Measurements from ENCODE around the gene C9orf50.

DNA sequence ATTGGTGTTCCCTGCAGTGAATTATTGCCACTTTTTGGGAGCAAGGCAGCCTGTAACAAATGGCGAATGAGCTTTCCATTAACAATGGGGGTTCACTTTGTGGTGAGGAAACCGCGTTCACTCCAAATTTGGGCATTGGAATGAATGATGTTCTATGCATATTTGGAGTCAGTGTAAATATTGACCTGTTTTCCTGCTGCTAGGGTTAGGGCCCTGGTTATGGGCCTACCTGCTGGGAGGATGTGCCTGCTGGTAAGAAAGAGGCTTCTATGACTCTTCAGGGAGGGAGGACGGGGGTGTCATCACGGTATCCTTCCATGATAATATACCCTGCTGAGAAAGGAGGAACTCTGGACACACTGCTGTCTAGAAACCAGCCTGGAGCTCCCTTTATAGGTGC is 29.0 kb downstream of the C9orf50 start:
- TF ChIP-seq, protein P1, sequence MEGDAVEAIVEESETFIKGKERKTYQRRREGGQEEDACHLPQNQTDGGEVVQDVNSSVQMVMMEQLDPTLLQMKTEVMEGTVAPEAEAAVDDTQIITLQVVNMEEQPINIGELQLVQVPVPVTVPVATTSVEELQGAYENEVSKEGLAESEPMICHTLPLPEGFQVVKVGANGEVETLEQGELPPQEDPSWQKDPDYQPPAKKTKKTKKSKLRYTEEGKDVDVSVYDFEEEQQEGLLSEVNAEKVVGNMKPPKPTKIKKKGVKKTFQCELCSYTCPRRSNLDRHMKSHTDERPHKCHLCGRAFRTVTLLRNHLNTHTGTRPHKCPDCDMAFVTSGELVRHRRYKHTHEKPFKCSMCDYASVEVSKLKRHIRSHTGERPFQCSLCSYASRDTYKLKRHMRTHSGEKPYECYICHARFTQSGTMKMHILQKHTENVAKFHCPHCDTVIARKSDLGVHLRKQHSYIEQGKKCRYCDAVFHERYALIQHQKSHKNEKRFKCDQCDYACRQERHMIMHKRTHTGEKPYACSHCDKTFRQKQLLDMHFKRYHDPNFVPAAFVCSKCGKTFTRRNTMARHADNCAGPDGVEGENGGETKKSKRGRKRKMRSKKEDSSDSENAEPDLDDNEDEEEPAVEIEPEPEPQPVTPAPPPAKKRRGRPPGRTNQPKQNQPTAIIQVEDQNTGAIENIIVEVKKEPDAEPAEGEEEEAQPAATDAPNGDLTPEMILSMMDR (conservative IDR thresholded peaks at IDR 0.05; ENCODE audit: low read depth in 2 of 2), result no peak
- TF ChIP-seq, protein P2, sequence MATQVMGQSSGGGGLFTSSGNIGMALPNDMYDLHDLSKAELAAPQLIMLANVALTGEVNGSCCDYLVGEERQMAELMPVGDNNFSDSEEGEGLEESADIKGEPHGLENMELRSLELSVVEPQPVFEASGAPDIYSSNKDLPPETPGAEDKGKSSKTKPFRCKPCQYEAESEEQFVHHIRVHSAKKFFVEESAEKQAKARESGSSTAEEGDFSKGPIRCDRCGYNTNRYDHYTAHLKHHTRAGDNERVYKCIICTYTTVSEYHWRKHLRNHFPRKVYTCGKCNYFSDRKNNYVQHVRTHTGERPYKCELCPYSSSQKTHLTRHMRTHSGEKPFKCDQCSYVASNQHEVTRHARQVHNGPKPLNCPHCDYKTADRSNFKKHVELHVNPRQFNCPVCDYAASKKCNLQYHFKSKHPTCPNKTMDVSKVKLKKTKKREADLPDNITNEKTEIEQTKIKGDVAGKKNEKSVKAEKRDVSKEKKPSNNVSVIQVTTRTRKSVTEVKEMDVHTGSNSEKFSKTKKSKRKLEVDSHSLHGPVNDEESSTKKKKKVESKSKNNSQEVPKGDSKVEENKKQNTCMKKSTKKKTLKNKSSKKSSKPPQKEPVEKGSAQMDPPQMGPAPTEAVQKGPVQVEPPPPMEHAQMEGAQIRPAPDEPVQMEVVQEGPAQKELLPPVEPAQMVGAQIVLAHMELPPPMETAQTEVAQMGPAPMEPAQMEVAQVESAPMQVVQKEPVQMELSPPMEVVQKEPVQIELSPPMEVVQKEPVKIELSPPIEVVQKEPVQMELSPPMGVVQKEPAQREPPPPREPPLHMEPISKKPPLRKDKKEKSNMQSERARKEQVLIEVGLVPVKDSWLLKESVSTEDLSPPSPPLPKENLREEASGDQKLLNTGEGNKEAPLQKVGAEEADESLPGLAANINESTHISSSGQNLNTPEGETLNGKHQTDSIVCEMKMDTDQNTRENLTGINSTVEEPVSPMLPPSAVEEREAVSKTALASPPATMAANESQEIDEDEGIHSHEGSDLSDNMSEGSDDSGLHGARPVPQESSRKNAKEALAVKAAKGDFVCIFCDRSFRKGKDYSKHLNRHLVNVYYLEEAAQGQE (IDR thresholded peaks at IDR 0.05; ENCODE audit: unreplicated experiment), result no peak
- no peak for TF ChIP-seq JUNB (IDR thresholded peaks at IDR 0.05; ENCODE audit: unreplicated experiment)

Measured in GM23338 (cell line).